Fibroblast of skin of abdomen (primary cell): ENCODE results near the gene IL21.
A peak's percentile ranks its signal among the peaks of the same experiment; 100 is the strongest.
"Not testable (repeated sequence)": the region's sequence is repeated elsewhere in the genome, so short reads cannot be mapped to it uniquely, and the experiment has no call there.

Experiments used
- DNase-seq: peaks from one replicate; pipeline ENCODE4 v3.0.0-alpha.2; 2013

Gene IL21

GRCh38 chr4:122577189-122577553, 43.7 kb downstream of the IL21 start:
- DNase-seq, result no peak

- peak; percentile 48 for DNase-seq
Measured at GRCh38 chr4:122576261-122577188, 44.3 kb downstream of the IL21 start.

GRCh38 chr4:122574347-122574746, 46.5 kb downstream of the IL21 start:
- DNase-seq, result not testable (repeated sequence)

- DNase-seq, result no peak
Measured at GRCh38 chr4:122562449-122562848, 58.4 kb downstream of the IL21 start.
